Esophagus squamous epithelium (tissue), 4 donors: Measurements from ENCODE around the gene SPPL2C.

Experiments
- POLR2A ChIP-seq, 4 donors: fragments of 450-650 bp; IDR thresholded peaks; one replicate each; pipeline ENCODE4 v1.6.1; 2017; ENCODE audit warnings: antibody characterized with exemption in 4 of 4, mild to moderate bottlenecking in 4 of 4, moderate library complexity in 3 of 4
- TF ChIP-seq, protein P1 (sequence below), 6 experiments: fragments of 450-650 bp in 4 of 6; fragments of 200-600 bp in 2 of 6; sonication (generic) in 2 of 6; IDR thresholded peaks; one replicate each; pipeline ENCODE4 v1.5.1; 2016 to 2019; ENCODE audit warnings: antibody characterized with exemption in 6 of 6, mild to moderate bottlenecking in 4 of 6, moderate library complexity in 4 of 6

DNA sequence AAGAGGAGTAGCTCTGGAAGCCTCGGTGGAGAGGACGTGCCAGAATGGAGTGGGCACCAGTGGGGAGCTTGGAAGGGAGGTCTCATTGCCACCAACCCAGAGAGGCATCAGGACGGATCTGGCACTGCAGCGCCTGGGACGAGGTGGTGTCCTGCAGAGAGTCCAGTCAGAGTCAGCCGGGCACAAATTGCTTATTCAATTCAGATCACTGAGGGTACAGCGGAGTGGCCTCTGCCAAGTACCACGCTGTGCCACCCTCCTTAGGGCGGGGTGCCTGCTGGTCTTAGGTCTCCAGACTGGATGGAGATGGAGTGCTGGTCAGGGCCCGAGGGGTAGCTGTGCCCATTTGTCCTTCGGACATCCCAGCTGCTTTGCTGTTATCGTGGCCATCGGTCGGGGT lies 18.9 kb upstream of the SPPL2C start:
- TF ChIP-seq, protein P1, sequence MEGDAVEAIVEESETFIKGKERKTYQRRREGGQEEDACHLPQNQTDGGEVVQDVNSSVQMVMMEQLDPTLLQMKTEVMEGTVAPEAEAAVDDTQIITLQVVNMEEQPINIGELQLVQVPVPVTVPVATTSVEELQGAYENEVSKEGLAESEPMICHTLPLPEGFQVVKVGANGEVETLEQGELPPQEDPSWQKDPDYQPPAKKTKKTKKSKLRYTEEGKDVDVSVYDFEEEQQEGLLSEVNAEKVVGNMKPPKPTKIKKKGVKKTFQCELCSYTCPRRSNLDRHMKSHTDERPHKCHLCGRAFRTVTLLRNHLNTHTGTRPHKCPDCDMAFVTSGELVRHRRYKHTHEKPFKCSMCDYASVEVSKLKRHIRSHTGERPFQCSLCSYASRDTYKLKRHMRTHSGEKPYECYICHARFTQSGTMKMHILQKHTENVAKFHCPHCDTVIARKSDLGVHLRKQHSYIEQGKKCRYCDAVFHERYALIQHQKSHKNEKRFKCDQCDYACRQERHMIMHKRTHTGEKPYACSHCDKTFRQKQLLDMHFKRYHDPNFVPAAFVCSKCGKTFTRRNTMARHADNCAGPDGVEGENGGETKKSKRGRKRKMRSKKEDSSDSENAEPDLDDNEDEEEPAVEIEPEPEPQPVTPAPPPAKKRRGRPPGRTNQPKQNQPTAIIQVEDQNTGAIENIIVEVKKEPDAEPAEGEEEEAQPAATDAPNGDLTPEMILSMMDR (IDR thresholded peaks at IDR 0.05), result no peak
- TF ChIP-seq POLR2A (IDR thresholded peaks at IDR 0.05), result no peak
